ENCODE data around the gene DCAF15. TPM values are rescaled to one million over a fixed set of nuclear protein-coding genes. Genes with fewer than 3 reads are reported as not detected.

Gene DCAF15
- total RNA-seq, 3 donors from 2014 or later (not counting 1 experiment from before 2014, with no cell fraction given) = 121 to 149 (median 124) TPM

DNA sequence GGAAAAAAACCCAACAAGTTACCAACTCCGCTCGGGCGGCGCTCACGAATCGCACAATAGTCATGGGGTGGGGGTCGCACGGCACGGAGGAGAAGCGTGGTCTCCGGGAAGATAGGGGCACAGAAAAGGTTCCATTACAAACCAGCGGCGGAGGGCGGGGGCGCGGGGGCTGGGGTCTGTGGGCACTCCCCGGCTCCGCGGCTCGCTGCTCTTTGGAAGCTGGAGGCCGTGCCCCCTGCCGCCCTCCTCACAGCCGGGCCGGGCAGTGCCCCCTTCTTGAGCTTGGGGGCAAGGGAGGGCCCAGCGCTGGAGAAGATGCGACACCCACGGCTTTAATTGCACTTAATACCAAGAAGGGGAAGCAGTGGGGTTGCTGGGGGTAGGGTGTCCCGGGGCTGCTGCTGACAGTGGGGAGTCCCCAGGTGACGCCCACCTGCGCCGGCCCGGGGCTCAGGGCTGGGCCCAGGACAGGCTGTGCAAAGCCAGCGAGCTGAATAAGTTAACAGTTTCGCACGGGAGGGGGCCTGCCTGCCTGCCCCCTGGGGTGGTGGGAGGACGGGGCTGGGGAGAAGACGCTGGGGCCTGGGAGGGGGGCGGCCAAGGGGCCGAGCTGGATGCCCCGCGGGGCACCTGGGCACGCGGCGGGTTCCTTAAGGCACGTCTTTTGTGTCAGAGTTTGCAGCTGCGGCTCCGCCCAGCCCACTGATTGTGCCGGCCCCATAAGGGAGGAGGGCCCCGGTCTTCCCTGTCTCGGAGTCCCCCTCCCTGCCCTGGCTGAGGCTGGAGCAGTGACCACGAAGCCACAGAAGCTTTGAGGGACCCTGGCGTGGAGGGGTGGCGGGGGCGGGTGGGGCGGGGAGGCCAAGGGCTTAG, 9.8 kb downstream of the DCAF15 start:
- H3K36me3 Mint-ChIP-seq = no peaks in the 10 kb centered on the region
- no peaks in the 10 kb centered on the region for H3K27me3 Mint-ChIP-seq (ENCODE audit: low read depth in 2 of 2)
- no peaks in the 10 kb centered on the region for H3K4me1 Mint-ChIP-seq
- Histone ChIP-seq H3K4me3 (ENCODE audit: low read length) (no peak overlapping the region), H3K9me3 (ENCODE audit: control insufficient read depth, insufficient read depth, low read length) (no peaks in the 10 kb centered on the region), H3K27ac (ENCODE audit: low read length) (no peak overlapping the region), H3K36me3 (ENCODE audit: control insufficient read depth, insufficient read depth, low read length) (peaks cover 52% of the 10 kb centered on the region), H3K27me3 (ENCODE audit: control insufficient read depth, insufficient read depth, low read length) (no peaks in the 10 kb centered on the region), H3K4me1 (ENCODE audit: control insufficient read depth, insufficient read depth, low read length) (no peaks in the 10 kb centered on the region)
- TF ChIP-seq, protein P1, sequence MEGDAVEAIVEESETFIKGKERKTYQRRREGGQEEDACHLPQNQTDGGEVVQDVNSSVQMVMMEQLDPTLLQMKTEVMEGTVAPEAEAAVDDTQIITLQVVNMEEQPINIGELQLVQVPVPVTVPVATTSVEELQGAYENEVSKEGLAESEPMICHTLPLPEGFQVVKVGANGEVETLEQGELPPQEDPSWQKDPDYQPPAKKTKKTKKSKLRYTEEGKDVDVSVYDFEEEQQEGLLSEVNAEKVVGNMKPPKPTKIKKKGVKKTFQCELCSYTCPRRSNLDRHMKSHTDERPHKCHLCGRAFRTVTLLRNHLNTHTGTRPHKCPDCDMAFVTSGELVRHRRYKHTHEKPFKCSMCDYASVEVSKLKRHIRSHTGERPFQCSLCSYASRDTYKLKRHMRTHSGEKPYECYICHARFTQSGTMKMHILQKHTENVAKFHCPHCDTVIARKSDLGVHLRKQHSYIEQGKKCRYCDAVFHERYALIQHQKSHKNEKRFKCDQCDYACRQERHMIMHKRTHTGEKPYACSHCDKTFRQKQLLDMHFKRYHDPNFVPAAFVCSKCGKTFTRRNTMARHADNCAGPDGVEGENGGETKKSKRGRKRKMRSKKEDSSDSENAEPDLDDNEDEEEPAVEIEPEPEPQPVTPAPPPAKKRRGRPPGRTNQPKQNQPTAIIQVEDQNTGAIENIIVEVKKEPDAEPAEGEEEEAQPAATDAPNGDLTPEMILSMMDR (IDR thresholded peaks at IDR 0.05) = no peak
- no peaks in the 10 kb centered on the region for H3K9me3 Mint-ChIP-seq
- 88% methylated on average over 52 of the region's 55 CpGs for WGBS (ENCODE audit: insufficient coverage)
- intact Hi-C loops (cut with micrococcal nuclease) = no loop called here
- H3K27ac Mint-ChIP-seq = peak overlapping the region in 1 of 2 donors; percentile 36
- DNase-seq = no peak
- H3K4me3 Mint-ChIP-seq = no peak overlapping the region
- no peak for ATAC-seq

DNA sequence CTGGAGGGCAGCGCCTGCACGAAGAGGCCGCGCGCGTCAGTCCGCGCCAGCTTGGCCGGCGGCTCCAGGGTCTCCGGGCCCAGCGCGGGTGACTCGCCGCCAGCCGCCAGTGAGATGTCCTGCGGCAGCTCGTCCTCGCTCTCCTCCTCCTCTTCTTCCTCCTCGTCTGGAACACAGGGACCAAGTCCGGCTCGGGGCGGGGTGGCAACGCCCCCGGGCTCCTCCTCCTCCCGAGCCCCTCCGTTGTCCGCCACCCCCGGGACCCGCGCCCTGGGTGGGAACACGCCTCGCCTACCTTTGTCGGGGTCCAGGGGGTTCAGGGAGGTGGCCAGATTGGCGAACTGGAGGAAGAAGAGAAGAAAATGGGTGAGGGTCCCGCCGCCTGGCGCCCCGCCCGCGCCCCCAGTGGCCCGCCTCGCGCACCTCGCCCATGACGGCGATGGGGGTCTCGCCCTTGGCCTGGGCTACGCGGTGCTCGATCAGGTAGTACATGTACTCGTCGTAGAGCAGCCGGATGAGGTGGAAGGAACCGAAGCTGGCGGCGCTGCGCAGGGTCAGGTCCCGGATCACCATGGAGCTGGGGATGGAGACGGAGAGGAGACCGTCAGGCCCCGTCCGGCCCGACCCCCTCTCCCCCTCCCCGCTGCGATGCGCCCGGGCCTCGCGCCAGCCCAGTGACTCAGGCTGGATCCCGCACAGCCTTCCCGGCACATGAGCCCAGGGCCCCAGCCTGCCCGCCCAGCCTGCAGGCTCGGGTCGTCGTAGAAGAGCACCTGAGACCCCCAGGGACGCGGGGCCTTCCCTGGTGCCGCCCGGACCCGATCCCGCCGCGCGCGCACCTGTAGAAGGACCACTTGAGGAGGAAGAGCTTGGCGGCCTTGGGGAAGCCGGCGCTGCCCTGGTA, 10.6 kb downstream of the DCAF15 start:
- no peak overlapping the region for H3K27ac ChIP-seq (ENCODE audit: low read length)
- intact Hi-C loops (cut with micrococcal nuclease) = no loop called here
- ATAC-seq (no peak), DNase-seq (no peak)
- Mint-ChIP-seq H3K4me3 (no peak overlapping the region), H3K27me3 (ENCODE audit: low read depth in 2 of 2) (no peaks in the 10 kb centered on the region), H3K4me1 (no peaks in the 10 kb centered on the region), H3K27ac (no peak overlapping the region), H3K9me3 (no peaks in the 10 kb centered on the region), H3K36me3 (no peaks in the 10 kb centered on the region)
- no peaks in the 10 kb centered on the region for H3K9me3 ChIP-seq (ENCODE audit: control insufficient read depth, insufficient read depth, low read length)
- WGBS (ENCODE audit: insufficient coverage) = 96% methylated on average over 89 of the region's 89 CpGs
- TF ChIP-seq, protein P1 (IDR thresholded peaks at IDR 0.05) = no peak
- H3K27me3 ChIP-seq (ENCODE audit: control insufficient read depth, insufficient read depth, low read length) = no peaks in the 10 kb centered on the region
- no peak overlapping the region for H3K4me3 ChIP-seq (ENCODE audit: low read length)
- peaks cover 48% of the 10 kb centered on the region for H3K36me3 ChIP-seq (ENCODE audit: control insufficient read depth, insufficient read depth, low read length)
- no peaks in the 10 kb centered on the region for H3K4me1 ChIP-seq (ENCODE audit: control insufficient read depth, insufficient read depth, low read length)

DNA sequence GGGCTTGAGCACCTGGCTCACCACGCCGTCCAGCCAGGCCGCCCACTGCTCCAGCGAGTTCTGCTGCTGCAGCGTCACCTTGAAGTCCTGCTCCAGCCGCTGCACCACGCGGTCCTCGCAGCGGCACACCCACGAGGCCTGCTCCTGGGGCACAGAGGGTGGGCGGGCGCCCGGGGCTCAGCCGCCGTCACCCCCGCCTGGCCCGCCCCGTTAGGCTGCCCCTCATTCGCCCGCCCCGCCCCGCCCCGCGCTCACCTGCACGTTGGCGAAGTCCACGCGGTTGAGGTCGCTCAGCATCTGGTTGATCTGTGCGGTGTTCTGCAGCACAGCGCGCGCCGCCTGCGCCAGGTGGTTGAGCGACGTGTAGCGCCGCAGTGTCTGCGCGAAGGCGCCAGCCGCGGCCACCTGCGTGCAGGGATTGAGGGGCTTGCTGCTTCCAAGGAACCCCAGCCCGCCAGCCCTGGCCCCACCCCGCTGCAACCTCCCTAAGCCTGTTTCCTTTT, 11.3 kb downstream of the DCAF15 start:
- H3K36me3 Mint-ChIP-seq = no peaks in the 10 kb centered on the region
- Histone ChIP-seq H3K36me3 (ENCODE audit: control insufficient read depth, insufficient read depth, low read length) (peaks cover 49% of the 10 kb centered on the region), H3K4me3 (ENCODE audit: low read length) (no peak overlapping the region), H3K27me3 (ENCODE audit: control insufficient read depth, insufficient read depth, low read length) (no peaks in the 10 kb centered on the region), H3K9me3 (ENCODE audit: control insufficient read depth, insufficient read depth, low read length) (no peaks in the 10 kb centered on the region), H3K27ac (ENCODE audit: low read length) (no peak overlapping the region), H3K4me1 (ENCODE audit: control insufficient read depth, insufficient read depth, low read length) (no peaks in the 10 kb centered on the region)
- ATAC-seq = peak in 1 of 3 donors; percentile 6
- no peak for DNase-seq
- no peak overlapping the region for H3K4me3 Mint-ChIP-seq
- H3K4me1 Mint-ChIP-seq = no peaks in the 10 kb centered on the region
- WGBS (ENCODE audit: insufficient coverage) = 97% methylated on average over 48 of the region's 48 CpGs
- no peak overlapping the region for H3K27ac Mint-ChIP-seq
- no peaks in the 10 kb centered on the region for H3K27me3 Mint-ChIP-seq (ENCODE audit: low read depth in 2 of 2)
- no peaks in the 10 kb centered on the region for H3K9me3 Mint-ChIP-seq
- TF ChIP-seq, protein P1 (IDR thresholded peaks at IDR 0.05) = no peak
- intact Hi-C loops (cut with micrococcal nuclease) = no loop called here
